ENCODE data around the gene IBTK.

The IBTK gene

GRCh38 chr6:82144852-82145340 is 102.6 kb downstream of the IBTK start:
- in situ Hi-C loops (cut with HindIII; ENCODE audit: low sequenced_read_pairs), result no loop called here
- TF ChIP-seq CTCF (IDR thresholded peaks at IDR 0.05; ENCODE audit: low read depth, low read length, missing control alignments), result no peak
- peak; percentile 59 for DNase-seq (ENCODE audit: low read depth)
- no peak overlapping the region for H3K4me3 ChIP-seq (ENCODE audit: low read depth, low read length)

GRCh38 chr6:82144007-82144851 is 103.3 kb downstream of the IBTK start:
- in situ Hi-C loops (cut with HindIII; ENCODE audit: low sequenced_read_pairs), result no loop called here
- no peak overlapping the region for H3K4me3 ChIP-seq (ENCODE audit: low read depth, low read length)
- DNase-seq (ENCODE audit: low read depth), result peak; percentile 74
- TF ChIP-seq CTCF (IDR thresholded peaks at IDR 0.05; ENCODE audit: low read depth, low read length, missing control alignments), result no peak

GRCh38 chr6:82143041-82143481 is 104.5 kb downstream of the IBTK start:
- no peak for TF ChIP-seq CTCF (IDR thresholded peaks at IDR 0.05; ENCODE audit: low read depth, low read length, missing control alignments)
- no peak overlapping the region for H3K4me3 ChIP-seq (ENCODE audit: low read depth, low read length)
- DNase-seq (ENCODE audit: low read depth), result no peak
- in situ Hi-C loops (cut with HindIII; ENCODE audit: low sequenced_read_pairs), result no loop called here

- no peak for DNase-seq (ENCODE audit: low read depth)
- in situ Hi-C loops (cut with HindIII; ENCODE audit: low sequenced_read_pairs), result no loop called here
- TF ChIP-seq CTCF (IDR thresholded peaks at IDR 0.05; ENCODE audit: low read depth, low read length, missing control alignments), result no peak
Measured at GRCh38 chr6:82142524-82142923, 105.0 kb downstream of the IBTK start.

GRCh38 chr6:82138075-82138791 is 109.3 kb downstream of the IBTK start:
- in situ Hi-C loops (cut with HindIII; ENCODE audit: low sequenced_read_pairs), result no loop called here
- H3K4me3 ChIP-seq (ENCODE audit: low read depth, low read length), result no peak overlapping the region
- TF ChIP-seq CTCF (IDR thresholded peaks at IDR 0.05; ENCODE audit: low read depth, low read length, missing control alignments), result no peak
- no peak for DNase-seq (ENCODE audit: low read depth)

More at GRCh38 chr6:82142524-82142923, 105.0 kb downstream of the IBTK start:
- H3K4me3 ChIP-seq (ENCODE audit: low read depth, low read length), result no peak overlapping the region

GRCh38 chr6:82131441-82131840 is 116.1 kb downstream of the IBTK start:
- no peak for DNase-seq (ENCODE audit: low read depth)
- no peak overlapping the region for H3K4me3 ChIP-seq (ENCODE audit: low read depth, low read length)
- in situ Hi-C loops (cut with HindIII; ENCODE audit: low sequenced_read_pairs), result no loop called here
- TF ChIP-seq CTCF (IDR thresholded peaks at IDR 0.05; ENCODE audit: low read depth, low read length, missing control alignments), result no peak
